Middle frontal gyrus (tissue), 1 donor: ENCODE data around the gene ERGIC1.
"Not testable (repeated sequence)": the region's sequence is repeated elsewhere in the genome, so short reads cannot be mapped to it uniquely, and the experiment has no call there.

Source experiments
- DNase-seq: peaks from one replicate; pipeline ENCODE4 v3.0.0-alpha.2; 2015; ENCODE audit warnings: low spot score; ENCODE audit errors: extremely low spot score

ERGIC1 gene

DNA sequence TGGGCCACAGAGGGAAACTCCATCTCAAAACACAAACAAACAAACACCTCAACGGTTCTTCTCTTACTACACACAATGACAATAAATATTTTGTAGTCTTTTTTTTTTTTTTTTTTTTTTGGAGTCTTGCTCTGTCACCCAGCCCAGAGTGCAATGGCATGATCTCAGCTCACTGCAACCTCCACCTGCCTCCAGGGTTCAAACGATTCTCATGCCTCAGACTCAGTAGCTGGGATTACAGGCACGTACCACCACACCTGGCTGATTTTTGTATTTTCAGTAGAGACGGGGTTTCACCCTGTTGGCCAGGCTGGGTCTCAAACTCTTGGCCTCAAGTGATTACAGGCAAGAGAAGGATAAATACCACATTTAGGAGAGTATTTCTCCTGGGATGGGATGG, 30.1 kb downstream of the ERGIC1 start:
- not testable (repeated sequence) for DNase-seq

GRCh38 chr5:172864747-172865146, 30.7 kb downstream of the ERGIC1 start:
- no peak for DNase-seq

DNA sequence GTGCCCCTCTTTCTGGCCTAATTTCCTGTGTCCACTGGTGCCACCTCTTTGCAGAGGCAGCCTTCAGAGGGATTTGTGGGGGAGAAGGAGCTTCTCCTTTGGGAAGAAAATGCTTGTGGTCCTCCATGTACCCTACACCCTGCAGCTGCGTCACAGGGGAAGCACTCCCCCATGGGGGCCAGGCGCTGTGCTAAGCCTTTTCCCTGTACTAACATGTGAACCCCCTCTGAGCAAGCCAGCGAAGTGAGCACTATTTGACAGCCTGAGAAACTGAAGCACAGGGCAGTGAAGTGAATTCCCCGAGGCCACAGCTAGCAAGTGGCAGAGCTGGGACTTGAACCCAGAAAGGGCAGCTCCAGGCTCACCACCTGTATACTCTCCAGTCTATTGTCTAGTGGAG, 32.3 kb downstream of the ERGIC1 start:
- DNase-seq, result no peak

DNA sequence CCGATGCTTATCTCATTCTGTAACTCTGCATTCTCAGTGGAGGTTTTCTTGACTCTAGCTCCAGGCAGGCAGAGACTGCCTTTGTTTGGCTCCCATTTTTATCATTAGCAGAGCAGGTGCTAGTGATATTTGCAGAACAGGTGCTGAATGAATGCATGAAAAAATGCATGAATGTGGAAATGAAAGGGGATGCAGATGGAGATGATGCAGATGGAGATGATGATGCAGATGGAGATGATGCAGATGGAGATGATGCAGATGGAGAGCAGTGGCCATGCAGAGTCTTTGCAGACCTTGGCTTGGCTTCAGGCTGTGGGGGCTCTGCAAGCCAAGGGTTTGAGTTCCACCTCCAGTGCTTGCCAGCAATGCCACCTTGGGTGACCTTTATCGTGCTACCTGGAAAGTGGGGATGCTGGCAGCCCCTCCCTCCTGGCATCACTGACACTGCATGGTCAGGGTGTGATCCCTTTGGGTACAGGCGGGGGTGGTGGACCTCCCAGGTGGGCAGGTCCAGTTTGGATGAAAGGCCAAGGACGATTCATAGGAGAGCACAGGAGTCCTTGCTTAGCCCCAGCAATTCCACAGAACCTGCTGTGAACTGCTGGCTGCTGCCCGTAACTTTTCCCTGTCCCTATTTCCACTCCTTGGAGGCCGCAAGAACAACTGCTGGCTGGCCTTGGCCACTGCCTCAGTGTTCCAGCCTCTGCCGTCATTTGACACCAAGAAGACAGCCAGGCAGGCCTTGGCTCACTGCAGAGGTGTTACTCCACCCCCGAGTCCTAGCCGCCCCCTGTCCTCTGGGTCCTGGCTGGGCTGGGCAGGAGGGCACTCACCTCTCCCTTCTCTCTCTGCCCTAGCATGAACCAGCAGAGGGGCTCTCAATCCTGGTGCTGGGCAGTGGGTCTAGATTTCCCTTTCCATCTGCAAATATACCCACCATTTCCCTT, 33.0 kb downstream of the ERGIC1 start:
- DNase-seq, result no peak

- no peak for DNase-seq
These were observed 33.8 kb downstream of the ERGIC1 start for GRCh38 chr5:172867761-172868435.

DNA sequence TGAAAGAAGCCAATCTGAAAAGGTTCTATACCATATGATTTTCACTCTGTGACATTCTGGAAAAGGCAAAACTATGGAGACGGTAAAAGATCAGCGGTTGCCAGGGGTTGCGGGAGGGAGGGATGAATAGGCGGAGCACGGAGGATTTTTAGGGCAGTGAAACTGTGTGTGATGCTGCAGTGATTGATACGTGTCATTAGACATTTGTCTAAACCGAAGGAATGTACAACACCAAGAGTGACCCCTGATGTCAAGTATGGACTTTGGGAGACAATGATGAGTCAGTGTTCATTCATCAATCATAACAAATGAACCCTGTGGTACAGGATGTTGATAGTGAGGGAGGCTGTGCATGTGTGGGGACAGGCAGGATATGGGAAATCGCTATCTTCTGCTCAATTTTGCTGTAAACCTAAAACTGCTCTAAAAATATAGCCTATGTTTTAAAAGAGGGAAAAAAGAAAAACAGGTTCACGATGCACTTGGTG, 34.4 kb downstream of the ERGIC1 start:
- DNase-seq, result no peak

- peak; percentile 54 for DNase-seq
These were observed 35.0 kb downstream of the ERGIC1 start for GRCh38 chr5:172868924-172869591.

DNA sequence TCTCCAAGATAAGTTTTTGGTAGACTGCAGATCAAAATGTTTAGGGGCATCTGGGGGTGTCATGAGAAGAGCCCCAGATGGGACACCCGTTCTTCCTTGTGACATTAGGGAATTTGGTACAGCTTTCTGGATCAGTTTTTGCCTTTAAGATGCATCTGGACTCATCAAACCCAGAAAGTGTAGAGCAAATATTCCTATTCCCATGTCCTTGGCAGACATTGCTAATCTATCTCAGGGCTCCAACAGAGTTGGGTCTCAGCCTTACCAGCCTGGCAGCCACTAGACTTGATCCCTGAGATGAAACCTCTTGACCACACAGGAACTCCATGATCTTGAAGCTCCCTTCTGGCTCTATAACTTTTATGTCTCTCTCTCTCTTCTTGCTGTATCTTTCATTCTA, 35.6 kb downstream of the ERGIC1 start:
- no peak for DNase-seq

DNA sequence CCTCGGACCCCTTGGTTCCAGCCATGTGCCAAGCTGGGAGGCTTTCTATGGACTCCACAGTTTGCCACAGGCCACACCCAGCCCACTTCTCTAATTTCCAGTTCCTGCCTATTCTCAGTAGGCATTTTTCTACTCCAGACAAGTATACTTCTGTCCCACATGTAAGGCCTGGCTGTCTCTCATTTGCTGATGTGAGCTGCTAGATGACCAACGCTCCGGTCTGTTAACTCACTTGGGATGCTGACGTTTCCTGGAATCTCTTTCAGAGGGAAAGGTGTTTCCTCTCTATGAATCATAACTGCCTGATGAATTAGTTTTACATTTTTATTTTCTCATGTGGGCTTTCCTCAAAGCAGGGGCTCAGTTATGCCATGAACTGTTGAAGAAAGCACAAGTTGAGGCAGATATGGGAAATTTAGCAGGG, 36.3 kb downstream of the ERGIC1 start:
- DNase-seq, result no peak

- no peak for DNase-seq
These were observed 36.8 kb downstream of the ERGIC1 start for GRCh38 chr5:172870715-172871461.

- no peak for DNase-seq
These were observed 37.5 kb downstream of the ERGIC1 start for GRCh38 chr5:172871536-172871935.

GRCh38 chr5:172871982-172872381, 37.9 kb downstream of the ERGIC1 start:
- DNase-seq, result no peak

DNA sequence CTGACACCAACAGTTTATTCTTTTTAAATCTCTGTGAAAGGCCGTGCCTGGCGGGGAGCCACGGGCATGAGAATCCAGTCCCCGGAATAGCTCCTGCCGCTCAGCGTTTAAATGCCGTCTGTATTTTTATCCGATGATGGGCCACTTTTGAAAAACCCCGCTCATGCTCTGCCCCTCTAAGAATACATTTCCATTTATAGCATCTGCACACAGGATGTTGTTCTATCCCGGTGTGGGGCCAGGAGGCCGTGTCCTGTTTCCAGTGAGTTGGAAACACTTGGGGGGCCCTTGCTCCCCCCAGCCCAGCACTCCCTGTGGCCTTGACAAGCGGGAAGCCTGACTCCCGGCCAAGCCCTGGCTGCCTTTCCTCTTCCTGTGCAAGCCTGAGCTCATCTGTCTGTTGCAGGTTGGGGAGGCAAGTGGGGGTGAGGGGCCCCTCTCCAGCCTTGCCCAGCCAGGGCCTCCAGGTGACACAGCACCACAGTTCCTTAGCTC, 39.0 kb downstream of the ERGIC1 start:
- DNase-seq, result peak; percentile 19

DNA sequence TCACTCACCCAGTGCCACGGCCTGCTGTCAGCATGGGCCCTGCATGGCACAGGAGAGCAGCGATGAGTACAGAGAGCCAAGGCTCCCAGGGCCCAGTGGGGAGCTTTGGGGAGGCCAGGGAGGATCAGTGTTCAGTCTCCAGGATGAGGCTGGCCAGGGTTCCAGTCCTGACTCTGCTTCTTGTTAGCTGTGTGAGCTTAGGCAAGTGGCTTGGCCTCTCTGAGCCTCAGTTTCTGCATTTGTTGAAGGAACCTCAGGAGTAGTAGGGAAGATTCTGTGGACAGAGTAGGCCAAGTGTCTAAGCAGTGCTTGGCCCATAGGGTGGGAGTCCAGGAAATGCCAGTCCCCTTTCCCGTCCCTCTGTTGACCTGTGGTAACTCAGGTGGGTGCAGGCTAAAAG, 39.5 kb downstream of the ERGIC1 start:
- no peak for DNase-seq

- DNase-seq, result no peak
These were observed 40.8 kb downstream of the ERGIC1 start for GRCh38 chr5:172874647-172875504.

DNA sequence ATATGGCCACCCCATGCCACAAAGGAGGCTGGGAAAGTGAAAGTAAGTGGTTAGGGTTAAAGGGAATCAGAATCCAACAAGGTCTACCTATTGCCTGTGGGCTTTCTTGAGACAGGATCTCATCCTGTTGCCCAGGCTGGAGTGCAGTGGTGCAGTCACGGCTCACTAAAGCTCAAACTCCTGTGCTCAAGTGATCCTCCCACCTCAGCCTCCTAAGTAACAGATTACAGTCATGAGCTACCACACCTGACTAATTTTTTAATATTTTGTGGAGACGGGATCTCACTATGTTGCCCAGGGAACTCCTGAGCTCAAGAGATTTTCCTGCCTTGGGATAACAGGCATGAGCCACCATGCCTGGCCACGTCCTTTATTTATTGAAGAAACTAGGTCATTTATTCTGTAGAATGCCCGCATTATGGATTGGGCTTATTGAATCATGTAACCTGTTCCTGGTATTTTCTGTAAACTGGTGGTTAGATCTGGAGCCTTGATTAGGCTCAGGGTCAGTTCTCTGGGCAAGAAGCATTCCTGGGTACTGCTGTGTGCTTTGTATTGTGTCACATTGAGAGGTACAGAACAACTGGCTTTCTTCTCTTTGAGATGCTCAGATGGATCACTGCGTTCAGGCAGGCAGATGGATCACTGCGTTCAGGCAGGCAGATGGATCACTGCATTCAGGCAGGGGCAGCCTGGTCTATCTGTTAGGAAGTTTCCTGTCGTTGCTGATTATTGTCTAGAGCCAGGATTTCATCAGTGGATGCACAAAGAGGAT, 41.6 kb downstream of the ERGIC1 start:
- DNase-seq, result no peak

GRCh38 chr5:172876578-172876977, 42.5 kb downstream of the ERGIC1 start:
- DNase-seq, result no peak

- DNase-seq, result no peak
These were observed 43.6 kb downstream of the ERGIC1 start for GRCh38 chr5:172877466-172878260.

DNA sequence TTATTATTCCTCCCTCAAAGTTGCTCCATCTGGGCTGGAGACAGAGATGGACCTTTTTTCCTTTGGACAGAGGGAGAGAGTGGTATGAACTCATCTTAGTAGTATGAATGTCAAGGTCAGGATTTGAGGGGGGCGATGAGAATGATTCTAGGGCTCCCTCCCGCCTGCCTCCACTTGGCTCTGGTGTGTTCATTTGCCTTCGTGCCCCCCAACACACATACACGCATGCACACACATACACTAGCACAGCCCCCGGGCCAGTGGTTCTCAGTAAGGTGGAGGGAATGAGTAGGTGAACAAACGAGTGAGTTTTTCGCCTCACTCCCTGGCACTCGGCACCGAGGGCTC, 44.5 kb downstream of the ERGIC1 start:
- no peak for DNase-seq
